ENCODE measurements around the gene ADAMTSL4. TPM values are rescaled to one million over a fixed set of nuclear protein-coding genes. Genes with fewer than 3 reads are reported as not detected.

The ADAMTSL4 gene
- total RNA-seq, 1 experiment from 2014 or later: not detected

DNA sequence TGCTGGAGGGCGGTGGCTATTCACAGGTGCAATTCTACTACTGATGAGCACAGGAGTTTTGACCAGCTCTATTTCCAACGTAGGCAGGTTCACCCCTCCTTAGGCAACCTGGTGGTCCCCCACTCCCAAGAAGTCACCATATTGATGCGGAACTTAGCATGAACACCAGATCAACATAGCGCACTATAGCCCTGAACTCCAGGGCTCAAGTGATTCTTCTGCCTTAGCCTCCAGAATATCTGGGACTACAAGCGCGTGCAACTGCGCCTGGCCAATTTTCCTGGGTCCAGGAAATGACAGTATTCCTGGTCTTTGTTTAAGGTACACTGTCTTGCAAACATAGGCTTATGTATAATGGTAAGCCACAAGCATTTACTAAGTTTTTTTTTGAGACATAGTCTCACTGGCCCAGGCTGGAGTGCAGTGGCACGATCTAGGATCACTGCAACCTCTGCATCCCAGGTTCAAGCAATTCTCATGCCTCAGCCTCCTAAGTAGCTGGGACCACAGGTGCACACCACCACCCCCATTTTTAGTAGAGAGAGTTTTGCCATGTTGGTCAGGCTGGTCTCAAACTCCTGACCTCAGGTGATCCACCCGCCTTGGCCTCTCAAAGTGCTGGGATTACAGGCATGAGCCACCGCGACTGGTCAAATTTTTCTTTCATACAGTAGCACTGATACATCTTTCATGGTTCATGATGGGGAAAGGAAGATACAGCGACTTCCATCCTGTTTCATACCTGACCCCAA lies 17.6 kb downstream of the ADAMTSL4 start:
- H3K27ac ChIP-seq (ENCODE audit: low read depth, low read length, poor library complexity, severe bottlenecking): peak overlapping the region; percentile 27
- POLR2A ChIA-PET (ENCODE audit: low non-redundant PET): no interaction called here
- H3K4me3 ChIP-seq (ENCODE audit: low read depth, low read length, poor library complexity, severe bottlenecking): no peak overlapping the region
- TF ChIP-seq, protein P1, sequence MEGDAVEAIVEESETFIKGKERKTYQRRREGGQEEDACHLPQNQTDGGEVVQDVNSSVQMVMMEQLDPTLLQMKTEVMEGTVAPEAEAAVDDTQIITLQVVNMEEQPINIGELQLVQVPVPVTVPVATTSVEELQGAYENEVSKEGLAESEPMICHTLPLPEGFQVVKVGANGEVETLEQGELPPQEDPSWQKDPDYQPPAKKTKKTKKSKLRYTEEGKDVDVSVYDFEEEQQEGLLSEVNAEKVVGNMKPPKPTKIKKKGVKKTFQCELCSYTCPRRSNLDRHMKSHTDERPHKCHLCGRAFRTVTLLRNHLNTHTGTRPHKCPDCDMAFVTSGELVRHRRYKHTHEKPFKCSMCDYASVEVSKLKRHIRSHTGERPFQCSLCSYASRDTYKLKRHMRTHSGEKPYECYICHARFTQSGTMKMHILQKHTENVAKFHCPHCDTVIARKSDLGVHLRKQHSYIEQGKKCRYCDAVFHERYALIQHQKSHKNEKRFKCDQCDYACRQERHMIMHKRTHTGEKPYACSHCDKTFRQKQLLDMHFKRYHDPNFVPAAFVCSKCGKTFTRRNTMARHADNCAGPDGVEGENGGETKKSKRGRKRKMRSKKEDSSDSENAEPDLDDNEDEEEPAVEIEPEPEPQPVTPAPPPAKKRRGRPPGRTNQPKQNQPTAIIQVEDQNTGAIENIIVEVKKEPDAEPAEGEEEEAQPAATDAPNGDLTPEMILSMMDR (conservative IDR thresholded peaks at IDR 0.05; ENCODE audit: low read depth, low read length): no peak
- no peak for TF ChIP-seq EZH2 (IDR thresholded peaks at IDR 0.05; ENCODE audit: borderline replicate concordance, low read depth, low read length, poor library complexity, severe bottlenecking)
- no peak for DNase-seq (ENCODE audit: low spot score)
- no peaks in the 10 kb centered on the region for H3K27me3 ChIP-seq (replicated peaks; ENCODE audit: insufficient read depth, low read depth, low read length, poor library complexity)
- CTCF ChIA-PET: no interaction called here
- H3K4me1 ChIP-seq (ENCODE audit: insufficient read depth, low read length, poor library complexity, severe bottlenecking): peaks cover 44% of the 10 kb centered on the region
- BruUV-seq (replicated peaks): no TSS peak
- no peaks in the 10 kb centered on the region for H3K36me3 ChIP-seq (ENCODE audit: insufficient read depth, low read length, poor library complexity, severe bottlenecking)
- no peaks in the 10 kb centered on the region for H3K9me3 ChIP-seq (ENCODE audit: low read depth, low read length, poor library complexity, severe bottlenecking)
- intact Hi-C loops (cut with micrococcal nuclease; ENCODE audit: unreplicated experiment): loop anchor here (10.0 kb wide), 1 partner anchor 408 kb away; the partner anchor contains the start of gene CERS2

DNA sequence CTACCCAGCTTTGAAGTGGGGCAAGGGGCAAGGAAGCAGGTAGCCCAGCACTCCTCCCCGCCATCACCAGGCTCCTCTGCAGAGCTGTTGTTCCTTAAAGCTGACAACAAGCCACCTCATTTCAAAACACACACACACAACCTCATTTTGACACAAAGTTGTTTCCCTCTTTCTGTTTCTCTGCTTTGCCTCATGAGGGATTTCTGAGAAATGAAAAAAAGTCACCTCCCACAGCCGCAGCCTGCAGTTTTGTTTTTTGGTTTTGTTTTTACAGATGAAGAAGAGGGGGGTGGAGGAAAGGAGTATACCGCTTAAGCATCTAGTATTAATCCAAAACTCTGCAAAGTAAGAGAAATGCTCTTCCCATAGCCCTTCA lies 18.1 kb downstream of the ADAMTSL4 start:
- Histone ChIP-seq H3K9me3 (ENCODE audit: low read depth, low read length, poor library complexity, severe bottlenecking) (no peaks in the 10 kb centered on the region), H3K4me3 (ENCODE audit: low read depth, low read length, poor library complexity, severe bottlenecking) (no peak overlapping the region), H3K27ac (ENCODE audit: low read depth, low read length, poor library complexity, severe bottlenecking) (peak overlapping the region; percentile 52), H3K36me3 (ENCODE audit: insufficient read depth, low read length, poor library complexity, severe bottlenecking) (peaks cover 5% of the 10 kb centered on the region), H3K4me1 (ENCODE audit: insufficient read depth, low read length, poor library complexity, severe bottlenecking) (peaks cover 38% of the 10 kb centered on the region), H3K27me3 (replicated peaks; ENCODE audit: insufficient read depth, low read depth, low read length, poor library complexity) (no peaks in the 10 kb centered on the region)
- DNase-seq (ENCODE audit: low spot score): no peak
- intact Hi-C loops (cut with micrococcal nuclease; ENCODE audit: unreplicated experiment): loop anchor here (10.0 kb wide), 1 partner anchor 407 kb away; the partner anchor contains the start of gene CERS2
- ChIA-PET POLR2A (ENCODE audit: low non-redundant PET) (no interaction called here), CTCF (interaction anchor here (0.6 to 1.5 kb wide), 2 partner anchors 7 to 355 kb away, joined by 3 to 5 read pairs; no protein-coding TSS in a partner anchor)
- BruUV-seq (replicated peaks): no TSS peak
- no peak for TF ChIP-seq EZH2 (IDR thresholded peaks at IDR 0.05; ENCODE audit: borderline replicate concordance, low read depth, low read length, poor library complexity, severe bottlenecking)
- TF ChIP-seq, protein P1 (conservative IDR thresholded peaks at IDR 0.05; ENCODE audit: low read depth, low read length): no peak

DNA sequence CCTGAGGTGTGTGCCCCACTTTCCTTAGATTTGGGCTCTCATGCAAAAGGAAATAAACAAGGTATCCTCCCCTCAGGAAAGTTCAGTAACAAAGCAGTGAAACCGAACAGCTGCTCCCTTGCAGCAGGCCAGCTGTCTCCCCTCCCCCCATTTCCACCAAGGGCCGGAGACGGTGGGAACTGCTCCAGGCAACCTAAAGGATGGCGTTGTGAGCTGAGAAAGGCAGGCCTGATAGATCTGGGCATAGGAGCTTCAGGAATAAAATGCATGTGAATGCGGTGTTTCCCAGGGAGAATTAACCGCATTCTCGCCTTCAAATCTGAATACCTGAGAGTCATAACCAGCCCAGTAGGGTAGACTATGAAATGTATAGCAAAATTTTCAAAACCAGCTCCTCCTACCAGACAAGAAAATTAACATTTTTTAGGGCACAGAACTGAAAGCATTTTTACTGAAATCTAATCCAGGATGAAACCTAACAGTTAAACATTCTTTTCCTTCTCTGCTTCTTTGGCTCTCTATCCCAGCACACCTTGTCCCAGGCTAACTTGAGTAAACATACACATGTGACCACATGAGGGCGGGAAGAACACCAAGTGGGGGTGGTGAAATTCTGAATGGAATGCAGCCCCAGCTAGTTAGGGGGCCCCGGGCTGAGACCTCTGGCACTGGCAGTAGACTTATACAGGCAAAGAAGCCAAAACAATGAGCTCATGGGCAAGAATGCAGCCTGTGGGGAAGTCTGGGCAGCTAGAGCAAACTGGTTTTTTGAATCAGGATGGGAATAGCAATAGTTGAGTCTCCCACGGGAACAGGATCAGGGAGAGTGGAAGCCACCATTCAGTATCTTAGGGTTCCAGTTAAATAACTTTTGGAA lies 18.7 kb downstream of the ADAMTSL4 start:
- peak; percentile 45 for DNase-seq (ENCODE audit: low spot score)
- ChIA-PET POLR2A (ENCODE audit: low non-redundant PET) (interaction anchor here (0.5 kb wide), 1 partner anchor 9 kb away, joined by 4 read pairs; no protein-coding TSS in a partner anchor), CTCF (interaction anchor here (0.6 to 1.5 kb wide), 2 partner anchors 8 to 354 kb away, joined by 3 to 5 read pairs; no protein-coding TSS in a partner anchor)
- no peaks in the 10 kb centered on the region for H3K27me3 ChIP-seq (replicated peaks; ENCODE audit: insufficient read depth, low read depth, low read length, poor library complexity)
- H3K9me3 ChIP-seq (ENCODE audit: low read depth, low read length, poor library complexity, severe bottlenecking): no peaks in the 10 kb centered on the region
- TF ChIP-seq, protein P1 (conservative IDR thresholded peaks at IDR 0.05; ENCODE audit: low read depth, low read length): no peak
- TF ChIP-seq EZH2 (IDR thresholded peaks at IDR 0.05; ENCODE audit: borderline replicate concordance, low read depth, low read length, poor library complexity, severe bottlenecking): no peak
- no peak overlapping the region for H3K4me3 ChIP-seq (ENCODE audit: low read depth, low read length, poor library complexity, severe bottlenecking)
- H3K27ac ChIP-seq (ENCODE audit: low read depth, low read length, poor library complexity, severe bottlenecking): peak overlapping the region; percentile 52
- no TSS peak for BruUV-seq (replicated peaks)
- intact Hi-C loops (cut with micrococcal nuclease; ENCODE audit: unreplicated experiment): loop anchor here (10.0 kb wide), 1 partner anchor 407 kb away; the partner anchor contains the start of gene CERS2
- H3K4me1 ChIP-seq (ENCODE audit: insufficient read depth, low read length, poor library complexity, severe bottlenecking): peaks cover 32% of the 10 kb centered on the region
- peaks cover 11% of the 10 kb centered on the region for H3K36me3 ChIP-seq (ENCODE audit: insufficient read depth, low read length, poor library complexity, severe bottlenecking)

All from A673 (cell line).